ENCODE results near the gene STUM.

GRCh38 chr1:226615876-226616275 lies 67.3 kb downstream of the STUM start:
- no peak for TF ChIP-seq POLR2A (IDR thresholded peaks at IDR 0.05)
- TF ChIP-seq CTCF (IDR thresholded peaks at IDR 0.05) = no peak
- TF ChIP-seq POLR2AphosphoS5 (IDR thresholded peaks at IDR 0.05) = no peak
